ENCODE results near the gene PDRG1.
"Not testable (repeated sequence)": the region's sequence is repeated elsewhere in the genome, so short reads cannot be mapped to it uniquely, and the experiment has no call there.

Gene PDRG1

GRCh38 chr20:31925631-31926030 lies 26.2 kb downstream of the PDRG1 start:
- no peak for DNase-seq

DNA sequence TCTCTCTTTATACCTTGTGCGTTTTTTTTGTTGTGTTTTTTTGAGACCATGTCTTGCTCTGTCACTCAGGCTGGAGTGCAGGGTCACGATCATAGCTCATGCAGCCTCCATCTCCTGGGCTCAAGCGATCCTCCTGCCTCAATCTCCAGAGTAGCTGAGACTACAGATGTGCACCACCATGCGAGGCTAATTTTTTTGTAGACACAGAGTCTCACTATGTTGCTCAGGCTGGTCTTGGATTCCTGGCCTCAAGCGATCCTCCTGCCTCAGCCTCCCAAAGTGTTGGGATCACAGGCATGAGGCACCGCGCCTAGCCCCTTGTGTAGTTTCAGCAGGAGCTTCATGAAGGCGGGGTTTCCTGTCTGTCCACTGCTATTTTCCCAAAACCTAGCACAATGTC lies 27.3 kb downstream of the PDRG1 start:
- DNase-seq, result no peak

- DNase-seq, result no peak
These were observed 28.2 kb downstream of the PDRG1 start for GRCh38 chr20:31923388-31924331.

DNA sequence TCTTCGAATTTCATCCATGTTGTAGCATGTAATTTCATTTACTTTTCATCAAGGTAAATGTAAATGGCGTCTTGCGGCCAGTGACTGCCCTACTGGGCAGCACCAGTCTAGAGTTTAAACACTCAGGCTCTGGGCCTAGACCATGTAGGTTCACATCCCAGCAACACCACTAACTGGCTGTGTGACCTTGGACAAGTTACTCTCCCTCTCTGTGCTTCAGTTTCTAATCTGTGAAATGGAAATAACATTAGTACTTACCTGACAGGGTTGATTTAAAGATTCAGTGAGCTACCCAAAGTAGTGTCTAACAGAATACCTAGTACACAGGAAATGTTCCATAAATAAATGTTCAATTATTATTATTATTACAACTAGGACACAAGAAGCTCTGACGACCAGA lies 29.3 kb downstream of the PDRG1 start:
- DNase-seq, result no peak

DNA sequence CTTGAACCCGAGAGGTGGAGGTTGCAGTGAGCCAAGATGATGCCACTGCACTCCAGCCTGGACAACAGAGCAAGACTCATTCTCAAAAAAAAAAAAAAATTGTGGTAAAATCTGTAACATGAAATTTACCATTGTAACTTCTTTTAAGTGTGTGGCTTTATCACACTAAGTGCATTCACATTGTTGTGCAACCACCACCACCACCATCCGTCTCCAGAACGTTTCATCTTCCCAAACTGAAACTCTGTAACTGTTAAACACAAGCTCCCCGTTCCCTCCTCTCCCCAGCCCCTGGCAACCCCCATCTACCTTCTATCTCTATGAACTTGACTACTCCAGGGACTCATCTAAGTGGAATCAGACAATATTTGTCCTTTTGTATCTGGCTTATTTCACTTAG lies 29.7 kb downstream of the PDRG1 start:
- no peak for DNase-seq

DNA sequence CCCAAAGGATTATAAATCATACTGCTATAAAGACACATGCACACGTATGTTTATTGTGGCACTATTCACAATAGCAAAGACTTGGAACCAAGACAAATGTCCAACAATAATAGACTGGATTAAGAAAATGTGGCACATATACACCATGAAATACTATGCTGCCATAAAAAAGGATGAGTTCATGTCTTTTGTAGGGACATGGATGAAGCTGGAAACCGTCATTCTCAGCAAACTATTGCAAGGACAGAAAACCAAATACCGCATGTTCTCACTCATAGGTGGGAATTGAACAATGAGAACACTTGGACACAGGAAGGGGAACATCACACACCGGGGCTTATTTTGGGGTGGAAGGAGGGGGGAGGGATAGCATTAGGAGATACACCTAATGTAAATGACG lies 30.4 kb downstream of the PDRG1 start:
- not testable (repeated sequence) for DNase-seq

- DNase-seq, result no peak
These were observed 31.5 kb downstream of the PDRG1 start for GRCh38 chr20:31920275-31920855.

GRCh38 chr20:31919410-31920155 lies 32.3 kb downstream of the PDRG1 start:
- DNase-seq, result no peak

GRCh38 chr20:31918466-31919105 lies 33.3 kb downstream of the PDRG1 start:
- no peak for DNase-seq

GRCh38 chr20:31917962-31918412 lies 33.9 kb downstream of the PDRG1 start:
- DNase-seq, result not testable (repeated sequence)

GRCh38 chr20:31916708-31917107 lies 35.1 kb downstream of the PDRG1 start:
- no peak for DNase-seq

- no peak for DNase-seq
These were observed 36.2 kb downstream of the PDRG1 start for GRCh38 chr20:31915491-31916280.

DNA sequence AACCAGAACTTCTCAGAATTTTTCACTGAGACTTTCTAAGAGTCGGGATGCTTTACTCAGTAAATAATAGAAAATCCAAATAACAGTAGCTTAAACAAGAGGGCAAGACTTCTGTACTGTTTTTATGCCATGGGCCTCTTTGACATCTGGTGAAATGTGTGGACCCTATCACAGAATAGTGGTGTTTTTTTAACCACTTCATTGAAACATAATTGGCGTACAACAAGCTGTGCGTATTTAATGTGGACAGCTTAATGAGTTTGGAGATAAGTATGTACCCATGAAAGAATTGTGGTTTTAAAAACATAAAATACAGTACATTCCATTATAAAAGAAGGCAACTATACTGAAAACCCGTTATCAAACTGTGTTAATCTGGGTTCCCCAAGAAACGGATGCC lies 37.7 kb downstream of the PDRG1 start:
- DNase-seq, result no peak

- DNase-seq, result no peak
These were observed 38.3 kb downstream of the PDRG1 start for GRCh38 chr20:31913431-31914157.

DNA sequence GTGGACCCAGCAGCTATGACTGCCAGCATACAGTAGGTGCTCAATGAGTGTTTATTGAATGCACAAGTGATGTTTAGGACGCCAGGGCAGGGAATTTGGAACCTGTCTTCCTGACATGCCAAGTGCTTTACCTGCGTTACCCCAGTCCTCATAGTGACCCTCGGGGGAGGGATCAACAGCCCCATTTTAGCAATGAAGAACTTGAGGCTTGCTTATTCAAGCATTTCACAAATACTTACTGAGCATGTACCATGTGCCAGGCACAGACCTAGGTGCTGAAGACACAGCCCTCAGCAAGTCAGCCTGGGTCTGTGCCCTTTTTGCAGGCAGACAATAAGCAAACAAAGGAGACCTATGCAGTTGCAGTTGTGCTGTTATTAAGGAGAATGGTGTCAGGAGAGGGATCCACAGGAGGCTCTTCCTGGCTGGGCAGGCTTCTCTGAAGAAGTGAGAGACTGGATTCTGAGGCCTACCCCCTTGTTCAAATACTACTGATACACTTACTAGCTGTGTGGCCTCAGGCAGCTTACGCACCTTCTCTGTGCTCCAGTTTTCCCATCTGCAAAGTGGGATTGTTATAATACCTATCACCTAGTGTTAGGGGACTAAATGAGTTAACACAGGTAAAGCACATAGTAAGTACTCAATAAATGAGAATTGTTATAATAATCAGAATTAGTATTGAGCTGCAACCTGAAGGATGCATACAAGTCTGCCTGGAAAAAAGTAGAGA lies 41.6 kb downstream of the PDRG1 start:
- DNase-seq, result no peak

- no peak for DNase-seq
These were observed 42.4 kb downstream of the PDRG1 start for GRCh38 chr20:31909253-31910070.

DNA sequence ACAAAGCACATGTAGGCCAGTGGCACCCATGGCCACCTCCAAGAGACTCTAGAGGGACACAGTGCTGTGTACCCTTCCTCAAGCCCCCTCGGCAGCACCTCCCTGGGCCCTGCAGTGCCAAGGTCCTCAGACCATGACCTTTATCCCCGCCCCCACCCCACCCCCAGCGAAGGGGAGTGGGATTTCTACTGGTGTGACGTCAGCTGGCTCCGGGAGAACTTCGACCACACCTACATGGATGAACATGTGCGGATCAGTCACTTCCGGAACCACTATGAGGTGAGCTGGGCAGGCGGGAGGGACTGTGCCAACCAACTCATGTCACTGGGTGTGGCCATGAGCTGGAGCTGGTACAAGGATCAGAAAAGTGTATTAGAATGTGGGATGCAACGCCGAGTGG lies 43.4 kb downstream of the PDRG1 start:
- DNase-seq, result no peak

GRCh38 chr20:31908016-31908415 lies 43.8 kb downstream of the PDRG1 start:
- DNase-seq, result no peak

DNA sequence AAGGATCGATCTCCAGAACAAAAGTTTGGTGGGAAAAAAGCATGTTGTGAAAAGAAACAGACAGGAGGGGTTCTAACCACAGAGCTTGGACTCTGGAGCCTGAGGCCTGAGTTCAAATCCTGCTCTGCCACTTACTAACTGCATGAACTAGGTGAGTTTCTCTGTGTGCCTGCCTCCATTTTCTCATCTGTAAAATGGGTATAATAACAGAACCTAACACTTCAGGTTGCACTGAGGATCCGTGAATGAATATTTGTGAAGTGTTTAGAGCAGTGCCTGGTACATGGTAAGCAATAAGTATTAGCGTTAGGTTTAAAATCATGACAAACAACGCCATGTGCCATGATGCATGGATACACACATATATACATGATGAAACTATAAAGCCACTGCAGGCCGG lies 44.8 kb downstream of the PDRG1 start:
- no peak for DNase-seq

- no peak for DNase-seq
These were observed 45.8 kb downstream of the PDRG1 start for GRCh38 chr20:31906001-31906400.
